ENCODE results near the gene FA2H.

DNA sequence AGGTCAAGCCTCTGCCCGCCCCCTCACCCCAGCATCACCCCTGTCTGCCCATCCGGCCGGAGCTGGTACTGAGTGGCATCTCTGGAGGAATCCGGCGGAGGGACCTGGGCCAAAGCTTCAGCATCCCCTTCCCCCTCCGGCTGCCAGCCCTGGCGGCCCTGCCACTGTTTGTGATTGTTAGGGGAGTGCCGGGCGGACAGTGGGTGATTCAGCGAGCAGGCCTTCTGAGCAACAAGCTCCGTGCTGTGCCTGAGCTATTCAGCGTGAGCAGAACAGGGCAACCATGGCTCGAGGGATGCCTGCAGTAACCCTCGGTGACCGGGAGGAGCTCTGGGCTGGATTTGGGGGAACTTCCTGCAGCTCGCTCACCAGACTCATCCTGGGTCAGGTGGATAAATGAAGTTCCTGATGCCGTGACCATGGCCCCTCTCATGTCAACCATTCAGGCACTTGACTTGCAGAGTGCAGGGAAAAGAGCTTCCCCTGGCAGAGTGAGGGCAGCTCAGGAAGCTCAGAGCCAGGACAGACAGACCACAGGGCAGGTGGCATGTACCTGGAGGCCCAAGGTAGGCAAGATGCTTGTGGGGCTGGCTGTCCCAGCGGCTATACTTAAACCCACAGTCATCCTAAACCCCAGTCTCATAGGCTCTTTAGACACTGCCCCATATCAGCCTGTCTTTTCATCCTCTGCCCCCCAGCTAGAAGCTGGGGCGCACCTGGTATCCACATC is 49.6 kb downstream of the FA2H start:
- TF ChIP-seq, protein P1, sequence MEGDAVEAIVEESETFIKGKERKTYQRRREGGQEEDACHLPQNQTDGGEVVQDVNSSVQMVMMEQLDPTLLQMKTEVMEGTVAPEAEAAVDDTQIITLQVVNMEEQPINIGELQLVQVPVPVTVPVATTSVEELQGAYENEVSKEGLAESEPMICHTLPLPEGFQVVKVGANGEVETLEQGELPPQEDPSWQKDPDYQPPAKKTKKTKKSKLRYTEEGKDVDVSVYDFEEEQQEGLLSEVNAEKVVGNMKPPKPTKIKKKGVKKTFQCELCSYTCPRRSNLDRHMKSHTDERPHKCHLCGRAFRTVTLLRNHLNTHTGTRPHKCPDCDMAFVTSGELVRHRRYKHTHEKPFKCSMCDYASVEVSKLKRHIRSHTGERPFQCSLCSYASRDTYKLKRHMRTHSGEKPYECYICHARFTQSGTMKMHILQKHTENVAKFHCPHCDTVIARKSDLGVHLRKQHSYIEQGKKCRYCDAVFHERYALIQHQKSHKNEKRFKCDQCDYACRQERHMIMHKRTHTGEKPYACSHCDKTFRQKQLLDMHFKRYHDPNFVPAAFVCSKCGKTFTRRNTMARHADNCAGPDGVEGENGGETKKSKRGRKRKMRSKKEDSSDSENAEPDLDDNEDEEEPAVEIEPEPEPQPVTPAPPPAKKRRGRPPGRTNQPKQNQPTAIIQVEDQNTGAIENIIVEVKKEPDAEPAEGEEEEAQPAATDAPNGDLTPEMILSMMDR (IDR thresholded peaks at IDR 0.05; ENCODE audit: borderline replicate concordance, extremely low read depth, low read length, poor library complexity, severe bottlenecking): no peak
- no peak for TF ChIP-seq EZH2 (IDR thresholded peaks at IDR 0.05; ENCODE audit: borderline replicate concordance, low read depth, low read length, severe bottlenecking)
